HG03432 (cell line): ENCODE measurements around the gene MED17.
"Not testable (repeated sequence)": the region's sequence is repeated elsewhere in the genome, so short reads cannot be mapped to it uniquely, and the experiment has no call there.

Experiments
- ATAC-seq: cut with Tn5 transposase; IDR thresholded peaks from one replicate; pipeline ENCODE4 v1.9.1; 2021; ENCODE audit warnings: mild to moderate bottlenecking, moderate library complexity; ENCODE audit not compliant: unreplicated experiment

Gene MED17

DNA sequence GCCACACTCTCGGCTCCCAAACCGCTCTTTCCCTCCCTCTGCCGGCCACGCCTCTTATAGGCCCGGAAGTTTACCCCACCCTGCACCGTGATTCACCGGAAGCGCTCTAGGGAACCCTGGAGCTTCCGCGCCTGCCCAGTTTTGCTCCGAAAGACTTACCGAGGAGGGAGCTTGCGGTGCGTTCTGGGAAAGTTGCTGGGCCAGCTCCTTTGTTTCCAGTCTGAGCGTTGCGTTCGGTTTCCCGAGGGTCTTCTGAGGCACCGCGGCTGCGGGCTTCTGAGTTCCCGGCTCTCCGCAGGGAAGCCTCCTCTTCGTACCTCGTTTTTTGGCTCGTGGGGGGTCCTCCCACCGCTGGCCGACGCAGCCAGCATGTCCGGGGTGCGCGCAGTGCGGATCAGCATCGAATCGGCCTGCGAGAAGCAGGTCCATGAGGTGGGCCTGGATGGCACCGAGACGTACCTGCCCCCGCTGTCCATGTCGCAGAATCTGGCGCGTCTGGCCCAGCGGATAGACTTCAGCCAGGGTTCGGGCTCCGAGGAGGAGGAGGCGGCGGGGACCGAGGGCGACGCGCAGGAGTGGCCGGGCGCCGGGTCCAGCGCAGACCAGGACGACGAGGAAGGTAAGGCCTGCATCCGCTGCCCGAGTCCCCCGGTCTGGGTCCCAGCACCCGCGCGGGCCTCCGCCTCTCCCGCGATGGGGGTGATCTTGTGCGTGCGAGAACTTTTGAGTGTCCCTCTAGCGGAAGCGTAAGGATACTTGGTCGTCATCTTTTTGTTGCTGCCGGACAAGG is at the start of gene MED17:
TSS of gene MED17 (plus strand) at position 138 of the 790 bp plus-strand sequence. CDS start at position 370, 232 bp downstream.
- peak; percentile 98 for ATAC-seq

DNA sequence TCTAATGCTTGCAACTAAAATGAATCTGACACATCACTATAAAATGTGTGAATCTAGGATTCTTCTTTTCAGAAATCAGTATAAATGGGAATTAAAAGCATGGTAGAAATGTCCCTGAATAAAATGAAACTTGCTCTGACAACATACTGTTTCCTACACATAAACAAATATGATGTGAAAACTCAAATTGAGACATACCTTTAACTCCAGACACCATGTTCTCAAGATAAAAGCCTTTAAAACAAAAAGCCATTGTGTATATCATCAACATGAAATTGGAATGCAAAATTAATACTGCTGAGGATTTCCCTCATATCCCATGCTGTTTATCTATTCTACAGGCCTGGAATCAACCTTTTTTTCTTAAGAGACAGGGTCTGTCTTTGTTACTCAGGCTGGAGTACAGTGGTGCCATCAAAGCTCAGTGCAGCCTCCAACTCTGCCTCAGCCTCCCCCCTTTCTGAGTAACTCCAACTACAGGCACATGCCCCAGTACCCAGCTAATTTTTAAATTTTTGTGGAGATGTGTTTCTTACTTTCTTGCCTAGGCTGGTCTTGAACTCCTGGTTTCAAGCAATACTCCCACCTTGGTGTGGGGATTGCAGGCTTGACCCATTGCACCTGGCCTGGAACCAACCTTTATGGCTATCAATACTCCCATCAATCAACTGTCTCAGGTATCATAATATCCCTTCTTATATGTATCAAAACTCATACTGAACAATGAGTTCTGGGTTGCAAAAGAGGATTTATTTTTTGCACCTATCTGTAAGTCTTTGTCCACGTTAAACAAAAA is 49.5 kb upstream of the MED17 start:
- ATAC-seq: no peak

DNA sequence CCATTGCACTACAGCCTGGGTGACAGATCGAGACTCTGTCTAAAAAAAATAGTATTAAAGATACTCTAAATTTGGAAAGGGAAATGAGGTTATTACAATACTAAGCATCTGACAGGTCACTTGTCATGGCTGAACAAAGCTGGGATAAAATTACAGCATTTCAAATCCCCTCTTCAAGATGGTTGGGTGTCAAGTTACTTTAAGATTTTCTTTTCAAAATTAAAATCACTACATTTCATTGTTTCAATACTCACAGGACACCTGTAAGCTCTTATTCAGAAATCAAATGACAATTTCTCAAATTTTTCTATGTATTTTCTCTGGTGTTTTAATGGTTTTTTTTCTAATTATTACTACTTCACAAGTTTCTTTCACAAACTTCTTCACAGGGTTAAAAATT is 48.5 kb upstream of the MED17 start:
- ATAC-seq: no peak

- no peak for ATAC-seq
Measured at GRCh38 chr11:93736129-93736528, 48.0 kb upstream of the MED17 start.

DNA sequence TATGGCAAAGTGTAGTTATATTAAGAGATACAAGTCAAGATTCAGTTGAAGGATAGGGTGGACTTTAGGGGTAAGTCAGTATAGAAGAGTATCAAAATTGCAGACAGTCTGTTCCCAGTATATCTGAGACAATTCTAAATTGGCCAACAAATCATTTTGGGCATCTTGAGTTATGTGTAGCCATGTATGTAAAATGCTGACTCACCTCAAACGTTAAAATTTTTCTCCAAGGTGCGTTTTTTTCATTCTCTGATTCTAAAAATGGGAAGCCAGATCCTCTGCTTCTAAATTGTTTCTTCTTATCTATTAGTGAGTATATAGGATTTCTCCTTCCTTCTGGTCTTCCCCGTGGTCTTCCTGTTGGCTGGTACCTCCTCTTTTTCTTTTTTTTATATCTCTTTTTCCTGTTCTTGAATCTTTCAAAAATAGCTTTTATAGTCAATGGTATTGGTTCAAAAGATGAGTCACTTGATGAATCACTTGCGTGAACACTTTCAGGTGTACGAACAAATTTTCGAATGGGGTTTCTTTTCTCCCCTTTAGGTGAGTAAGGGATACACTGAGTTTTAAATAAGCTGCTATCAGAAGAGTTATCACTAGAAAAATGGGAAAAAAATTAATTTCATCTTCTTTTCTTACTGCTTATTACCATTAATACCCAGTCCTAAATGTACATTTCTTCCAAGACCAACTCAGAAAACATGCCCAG is 46.0 kb upstream of the MED17 start:
- no peak for ATAC-seq

DNA sequence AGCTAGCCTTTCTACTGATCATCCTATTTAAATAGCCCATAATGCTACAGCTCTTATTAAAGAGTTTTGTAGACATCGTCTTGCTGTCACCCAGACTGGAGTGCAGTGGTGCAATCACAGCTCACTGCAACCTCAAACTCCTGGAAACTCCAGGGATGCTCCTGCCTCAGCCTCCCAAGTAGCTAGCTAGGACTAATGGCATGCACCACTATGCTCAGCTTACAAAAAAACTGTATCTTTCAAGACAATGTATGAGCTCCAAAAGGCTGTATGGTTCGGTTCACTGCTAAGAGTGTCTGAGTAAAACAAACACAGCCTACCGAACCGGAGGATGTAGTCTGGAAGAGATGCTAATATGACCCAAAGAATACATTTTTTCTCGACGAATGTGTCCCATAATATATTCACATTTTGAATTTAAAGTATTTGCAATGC is 45.4 kb upstream of the MED17 start:
- no peak for ATAC-seq

DNA sequence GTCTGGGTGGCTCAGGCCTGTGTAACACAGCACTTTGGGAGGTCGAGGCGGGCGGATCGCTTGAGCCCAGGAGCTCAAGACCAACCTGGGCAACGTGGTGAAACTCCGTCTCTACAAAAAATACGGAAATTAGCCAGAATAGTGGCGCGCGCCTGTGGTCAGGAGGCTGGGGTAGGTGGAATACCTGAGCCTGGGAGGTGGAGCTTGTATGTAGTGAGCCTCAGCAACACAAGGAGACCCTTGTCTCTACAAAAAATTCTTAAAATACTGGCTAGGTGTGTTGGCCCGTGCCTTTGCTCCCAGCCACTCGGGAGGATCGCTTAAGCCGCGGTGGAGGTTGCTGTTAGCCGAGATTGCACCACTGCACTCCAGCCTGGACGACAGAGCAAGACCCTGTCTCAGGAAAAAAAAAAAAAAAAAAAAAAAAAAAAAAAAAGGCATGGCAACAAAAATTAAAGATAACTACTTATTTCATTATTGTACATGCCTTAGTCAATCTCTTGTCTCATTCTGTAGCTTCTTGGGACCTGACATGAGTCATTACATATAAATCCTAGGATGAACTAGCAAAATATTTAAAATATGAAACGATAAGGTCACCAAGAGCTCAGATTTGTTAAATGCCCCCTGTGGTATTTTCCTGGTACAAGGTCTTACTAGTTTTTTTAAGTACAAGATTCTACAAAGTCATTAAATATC is 43.9 kb upstream of the MED17 start:
- peak; percentile 11 for ATAC-seq

GRCh38 chr11:93740730-93741093 is 43.4 kb upstream of the MED17 start:
- ATAC-seq: peak; percentile 39

DNA sequence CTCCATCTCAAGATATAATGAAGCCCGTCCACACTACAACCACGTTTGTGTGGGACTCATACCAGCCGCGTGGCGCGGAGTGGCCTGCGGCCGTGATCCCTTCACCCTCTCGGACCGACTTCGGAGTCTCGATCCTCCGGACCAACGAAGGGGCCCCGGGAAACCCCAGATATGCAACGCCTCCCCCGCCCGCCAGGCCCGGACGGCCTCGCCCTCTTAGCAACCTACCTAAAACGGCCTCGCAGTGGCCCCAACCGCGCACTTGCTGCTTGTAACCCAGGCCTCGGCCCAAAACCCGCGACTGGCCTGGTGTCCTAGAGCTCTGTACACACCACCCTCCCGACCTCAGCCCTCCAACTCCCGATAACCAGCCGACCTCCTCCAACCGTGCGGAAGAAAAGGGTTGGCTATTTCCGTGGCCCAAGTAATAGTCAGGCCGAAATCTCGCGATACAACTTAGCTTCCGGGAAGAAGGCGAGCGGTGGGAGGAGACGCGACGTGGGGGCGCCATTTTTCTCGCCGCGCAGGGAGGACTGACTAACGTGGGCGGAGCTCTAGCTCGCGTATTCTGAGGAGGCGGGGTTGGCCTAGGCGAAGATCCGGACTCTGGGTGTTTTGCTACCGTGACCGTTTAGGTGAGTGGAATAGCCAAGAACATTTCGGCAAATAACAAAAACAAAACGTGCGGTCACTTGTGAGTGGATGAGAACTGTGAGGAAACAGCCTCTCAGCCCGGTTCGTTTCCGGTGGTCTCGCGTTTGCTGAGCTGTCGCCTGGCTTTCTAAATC is 42.8 kb upstream of the MED17 start, which contains the start of the genes C11orf54 and TAF1D:
TSS of gene C11orf54 (plus strand) at position 579 of the 788 bp plus-strand sequence. CDS start 5,722 bp downstream, outside the sequence.
TSS of gene TAF1D (minus strand) at position 402 of the 788 bp plus-strand sequence. CDS start 2,191 bp downstream, outside the sequence.
- ATAC-seq: peak; percentile 86

GRCh38 chr11:93741882-93742226 is 42.2 kb upstream of the MED17 start:
- peak; percentile 14 for ATAC-seq

DNA sequence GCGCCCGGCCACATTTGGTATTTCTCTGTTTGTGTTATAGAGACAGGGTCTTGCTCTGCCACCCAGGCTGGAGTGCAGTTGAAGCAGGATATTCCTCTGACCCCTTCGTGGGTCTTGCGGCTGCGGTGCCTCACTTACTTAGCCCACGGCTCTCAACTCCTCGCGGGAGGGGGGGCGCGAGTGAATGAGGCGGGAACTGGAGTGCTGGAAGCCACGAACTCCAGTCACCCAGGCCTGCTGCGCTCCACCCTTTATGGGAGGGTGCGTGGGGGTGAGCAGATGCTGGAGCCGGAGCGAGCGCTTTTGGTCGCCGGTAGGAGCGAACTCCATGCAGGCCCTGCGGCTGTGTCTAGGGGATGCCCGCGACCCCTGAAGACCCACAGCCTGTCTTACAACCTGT is 40.8 kb upstream of the MED17 start:
- ATAC-seq: no peak

GRCh38 chr11:93744669-93745004 is 39.4 kb upstream of the MED17 start:
- ATAC-seq: no peak

DNA sequence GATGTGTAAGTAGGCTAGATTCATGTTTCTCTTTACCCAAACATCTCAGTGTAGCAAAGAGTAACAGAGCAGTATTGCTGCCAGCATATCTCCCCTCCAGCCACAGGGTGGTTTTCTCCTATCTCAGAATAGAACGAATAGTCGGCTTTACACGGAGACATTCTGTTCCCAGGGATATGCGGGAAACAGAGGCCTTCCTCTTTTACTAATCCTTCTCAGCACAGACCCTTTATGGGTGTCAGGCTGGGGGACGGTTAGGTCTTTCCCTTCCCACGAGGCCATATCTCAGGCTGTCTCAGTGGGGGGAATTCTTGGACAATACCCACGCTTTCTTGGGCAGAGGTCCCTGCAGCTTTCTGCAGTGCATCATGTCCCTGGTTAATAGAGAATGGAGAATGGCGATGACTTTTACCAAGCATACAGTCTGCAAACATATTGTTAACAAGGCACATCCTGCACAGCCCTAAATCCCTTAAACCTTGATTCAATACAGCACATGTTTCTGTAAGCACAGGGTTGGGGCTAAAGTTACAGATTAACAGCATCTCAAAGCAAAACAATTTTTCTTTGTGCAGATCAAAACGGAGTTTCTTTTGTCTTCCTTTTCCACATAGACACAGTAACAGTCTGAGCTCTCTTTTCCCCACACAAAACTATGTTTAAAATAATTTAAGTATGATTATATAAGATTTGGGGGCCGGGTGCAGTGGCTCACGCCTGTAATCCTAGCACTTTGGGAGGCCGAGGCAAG is 38.9 kb upstream of the MED17 start:
- ATAC-seq: not testable (repeated sequence)

DNA sequence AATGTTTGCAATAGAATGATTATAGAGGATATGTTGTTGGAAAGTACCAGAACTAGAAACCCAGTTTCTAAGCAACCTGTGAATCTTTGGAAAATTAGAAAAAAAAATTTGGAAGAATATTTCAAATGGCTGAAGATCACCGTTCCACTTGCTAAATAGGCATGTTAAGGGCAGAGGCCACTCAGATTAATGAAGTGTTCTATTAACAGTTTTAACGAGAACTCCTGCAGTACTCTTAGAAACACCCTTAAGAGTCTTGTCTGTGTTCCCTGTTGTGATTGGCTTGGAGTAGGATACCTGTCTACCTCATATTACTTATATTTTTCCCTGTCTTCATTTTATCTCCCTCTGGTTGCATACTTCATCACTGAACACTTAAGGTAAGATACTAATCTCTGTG is 38.0 kb upstream of the MED17 start:
- ATAC-seq: no peak

- ATAC-seq: peak; percentile 88
Measured at GRCh38 chr11:93747122-93747521, 37.0 kb upstream of the MED17 start.

GRCh38 chr11:93751001-93751400 is 33.1 kb upstream of the MED17 start:
- no peak for ATAC-seq

DNA sequence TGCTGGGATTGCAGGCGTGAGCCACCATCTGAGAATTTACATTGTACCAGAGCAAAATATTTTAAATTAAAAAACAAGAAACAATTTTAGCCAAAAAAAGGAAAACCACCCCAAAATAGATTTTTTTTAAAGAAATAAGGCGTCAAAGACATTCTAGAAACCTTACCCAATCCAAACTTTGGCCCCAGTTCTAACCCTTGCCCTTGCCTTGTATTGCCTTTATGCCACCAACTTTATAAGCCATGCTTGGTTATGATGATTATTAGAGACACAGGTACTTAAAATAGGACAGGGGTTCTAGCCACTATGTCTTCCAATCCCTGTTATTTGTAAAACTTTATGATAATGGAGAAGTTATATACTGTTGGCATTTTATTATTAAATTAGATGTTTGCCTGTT is 30.8 kb upstream of the MED17 start:
- no peak for ATAC-seq

GRCh38 chr11:93756748-93757147 is 27.3 kb upstream of the MED17 start:
- ATAC-seq: peak; percentile 39

DNA sequence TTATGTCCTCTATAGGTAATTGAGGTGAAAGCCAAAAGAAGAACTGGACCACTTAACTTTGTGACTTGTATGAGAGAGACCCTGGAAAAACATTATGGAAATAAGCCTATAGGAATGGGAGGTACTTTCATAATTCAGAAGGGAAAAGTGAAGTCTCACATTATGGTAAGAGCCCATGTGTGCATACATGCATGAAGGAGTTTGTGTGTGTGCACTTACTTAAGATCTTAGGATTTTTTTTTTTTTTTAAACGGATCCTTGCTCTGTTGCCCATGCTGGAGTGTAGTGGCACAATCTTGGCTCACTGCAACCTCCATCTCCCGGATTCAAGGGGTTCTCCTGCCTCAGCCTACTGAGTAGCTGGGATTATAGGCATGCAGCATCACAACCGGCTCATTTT is 26.8 kb upstream of the MED17 start:
- ATAC-seq: no peak
